Measurements from ENCODE around the gene CCDC14. TPM values are rescaled to one million over a fixed set of nuclear protein-coding genes. Genes with fewer than 3 reads are reported as not detected.
A peak's percentile ranks its signal among the peaks of the same experiment; 100 is the strongest.

Gene CCDC14
- total RNA-seq, 1 experiment from 2014 or later = 62.5 TPM

- Histone ChIP-seq H4K8ac (replicated peaks; ENCODE audit: insufficient read length, low read depth, low read length) (no peak overlapping the region), H3T11ph (ENCODE audit: low read length) (no peak overlapping the region), H2BK20ac (ENCODE audit: low read depth, low read length, poor library complexity, severe bottlenecking) (no peak overlapping the region), H2AK5ac (ENCODE audit: insufficient read length, low read length) (no peak overlapping the region), H3K4me2 (ENCODE audit: insufficient read depth, insufficient read length, low read length) (peak overlapping the region; percentile 56), H2AFZ (ENCODE audit: low read length) (no peak overlapping the region), H4K5ac (ENCODE audit: insufficient read length, low read depth, low read length) (no peak overlapping the region), H3K4me1 (ENCODE audit: insufficient read depth, low read length) (no peaks in the 10 kb centered on the region), H3K23ac (ENCODE audit: insufficient read length, low read depth, low read length) (no peak overlapping the region), H3K23me2 (ENCODE audit: insufficient read length, low read depth, low read length, poor library complexity, severe bottlenecking) (peaks cover 13% of the 10 kb centered on the region), H2BK120ac (ENCODE audit: low read depth, low read length, poor library complexity, severe bottlenecking) (no peak overlapping the region), H2BK5ac (ENCODE audit: insufficient read length, low read length) (no peak overlapping the region), H3K27ac (ENCODE audit: insufficient read length, low read depth, low read length) (no peak overlapping the region), H2BK15ac (ENCODE audit: low read depth, low read length) (no peak overlapping the region), H3K9ac (ENCODE audit: extremely low read depth, insufficient read length, low read length) (no peak overlapping the region), H3K27me3 (ENCODE audit: insufficient read depth, low read length) (peaks cover 4% of the 10 kb centered on the region; the same call in 1 of the 2 replicates), H3K79me1 (ENCODE audit: insufficient read depth, low read depth, low read length, poor library complexity, severe bottlenecking) (no peaks in the 10 kb centered on the region), H3K9me3 (ENCODE audit: control insufficient read depth, low read depth, low read length) (no peaks in the 10 kb centered on the region), H3K56ac (ENCODE audit: insufficient read length, low read depth, low read length) (no peak overlapping the region), H4K20me1 (ENCODE audit: control insufficient read depth, insufficient read depth, insufficient read length) (no peaks in the 10 kb centered on the region), H3K14ac (ENCODE audit: insufficient read depth, low read length) (no peak overlapping the region), H3K18ac (ENCODE audit: insufficient read length, low read depth, low read length) (no peak overlapping the region), H2BK12ac (ENCODE audit: insufficient read length, low read depth, low read length) (no peak overlapping the region), H3K4ac (ENCODE audit: low read depth, low read length) (no peak overlapping the region), H4K91ac (ENCODE audit: insufficient read length, low read depth, low read length) (no peak overlapping the region), H3K79me2 (ENCODE audit: insufficient read depth, low read length) (no peaks in the 10 kb centered on the region)
- no peak for DNase-seq
- no peak overlapping the region for H3K27ac Mint-ChIP-seq
- H3K27me3 Mint-ChIP-seq (ENCODE audit: low read depth) = peaks cover 32% of the 10 kb centered on the region
- TF ChIP-seq CTCF (conservative IDR thresholded peaks at IDR 0.05) = no peak
- H3K9me3 Mint-ChIP-seq = peaks cover 13 to 25% of the 10 kb centered on the region in 2 experiments
- peak overlapping the region in 1 of 2 experiments; percentile 65; a peak in 3 of 5 replicates for H3K4me3 Mint-ChIP-seq
- peaks cover 21 to 26% of the 10 kb centered on the region in 2 experiments for H3K4me1 Mint-ChIP-seq
- H3K36me3 Mint-ChIP-seq (ENCODE audit: insufficient read depth in 1 of 3, low read depth in 3 of 3) = peaks cover 0 to 19% (median 5%) of the 10 kb centered on the region in 3 experiments; a peak in 5 of 7 replicates
Observed at GRCh38 chr3:123884993-123885392, 76.0 kb downstream of the CCDC14 start.

Data from H9 (cell line).